Measurements from ENCODE around the gene VAV3. TPM values are rescaled to one million over a fixed set of nuclear protein-coding genes. Genes with fewer than 3 reads are reported as not detected.

VAV3 gene
- total and polyA plus RNA-seq, 10 of the 15 experiments (the other 5 are each of a cell fraction or from before 2014, with no cell fraction given) = 0.84 to 5.5 (median 3.4) TPM

GRCh38 chr1:107936498-107937481, 28.2 kb downstream of the VAV3 start:
- H3K9me3 ChIP-seq (replicated peaks; ENCODE audit: control insufficient read depth, insufficient read depth, low read length) = no peaks in the 10 kb centered on the region; the same call in 2 of the 3 replicates
- no peak for FAIRE-seq
- ChIA-PET POLR2A (no interaction called here), RAD21 (ENCODE audit: unreplicated experiment) (interaction anchor here (0.8 to 1.3 kb wide), 3 partner anchors 13 to 160 kb away, joined by 3 to 5 read pairs (median 5); no protein-coding TSS in a partner anchor), CTCF (interaction anchor here (1.7 kb wide), 1 partner anchor 154 kb away, joined by 8 read pairs; no protein-coding TSS in a partner anchor), SMC1A (ENCODE audit: uncharacterized antibody, unreplicated experiment) (interaction anchor here (0.8 to 1.7 kb wide), 8 partner anchors 13 to 189 kb away, joined by 3 to 7 read pairs (median 4); no protein-coding TSS in a partner anchor)
- no TSS peak for BruUV-seq (replicated peaks)
- 8% methylated on average over 10 of the region's 10 CpGs for WGBS (ENCODE audit: insufficient coverage, insufficient replicate concordance, low lambda C conversion rate, missing lambda C conversion rate)
- no peaks in the 10 kb centered on the region for H3K36me3 ChIP-seq (ENCODE audit: control insufficient read depth in 2 of 2, insufficient read depth in 2 of 2, low read length in 1 of 2)
- H3K4me1 ChIP-seq (ENCODE audit: control insufficient read depth, insufficient read depth, low read length) = peaks cover 35% of the 10 kb centered on the region
- ATAC-seq = peak; percentile 71
- no peak overlapping the region for H3K9ac ChIP-seq (ENCODE audit: control insufficient read depth, insufficient read depth, low read length)
- DNase-seq (ENCODE audit: low read depth, low spot score) = no peak
- H3K27me3 ChIP-seq (replicated peaks in 1 of 2; ENCODE audit: control insufficient read depth in 2 of 2, insufficient read depth in 2 of 2, low read length in 1 of 2) = no peaks in the 10 kb centered on the region
- H3K27ac ChIP-seq (ENCODE audit: control insufficient read depth, insufficient read depth) = peak overlapping the region; percentile 10; the same call in 1 of the 2 replicates
- in situ Hi-C loops (cut with MboI) = no loop called here
- H3K4me2 ChIP-seq (ENCODE audit: control insufficient read depth, insufficient read depth) = peak overlapping the region; percentile 87
- no peaks in the 10 kb centered on the region for H4K20me1 ChIP-seq (ENCODE audit: control insufficient read depth, insufficient read depth)
- intact Hi-C loops (cut with micrococcal nuclease; ENCODE audit: unreplicated experiment) = no loop called here
- 0 out of 2 replicates have a peak overlapping the region, but pooled peaks have one; percentile 5 for H2AFZ ChIP-seq (ENCODE audit: control insufficient read depth, low read depth, low read length)
- H3K4me3 ChIP-seq = no peak overlapping the region; the same call in 1 of the 2 replicates
- H3K79me2 ChIP-seq (ENCODE audit: control insufficient read depth, insufficient read depth, low read length) = no peaks in the 10 kb centered on the region; the same call in 1 of the 2 replicates
- TF ChIP-seq EED (IDR thresholded peaks at IDR 0.05; ENCODE audit: low read depth) = peak; percentile 82; the same call in 1 of the 2 replicates
- TF ChIP-seq EP300 (IDR thresholded peaks at IDR 0.05; ENCODE audit: borderline replicate concordance in 1 of 2, control insufficient read depth in 1 of 2, low read depth in 2 of 2, low read length in 2 of 2) = peak in 1 of 2 experiments; percentile 81; a peak in 2 of 4 replicates
- TF ChIP-seq MYB (IDR thresholded peaks at IDR 0.05; ENCODE audit: borderline replicate concordance, low read depth, low read length) = no peak
- 0 out of 2 replicates have a peak, but pooled peaks have one; percentile 18 for TF ChIP-seq CREB1 (IDR thresholded peaks at IDR 0.05; ENCODE audit: low read depth)
- peak; percentile 16 for TF ChIP-seq MEF2B (IDR thresholded peaks at IDR 0.05; ENCODE audit: partially characterized antibody, poor library complexity, severe bottlenecking)
- TF ChIP-seq ZBTB11 (CRISPR knock-in tag; IDR thresholded peaks at IDR 0.05) = no peak
- no peak for TF ChIP-seq ZNF622 (IDR thresholded peaks at IDR 0.05)
- peak; percentile 70; the same call in 1 of the 2 replicates for TF ChIP-seq DPF2 (IDR thresholded peaks at IDR 0.05)
- TF ChIP-seq IRF4 (IDR thresholded peaks at IDR 0.05; ENCODE audit: low read depth, low read length) = peak; percentile 54; the same call in 1 of the 2 replicates
- no peak for TF ChIP-seq CBX3 (IDR thresholded peaks at IDR 0.05; ENCODE audit: borderline replicate concordance, low read depth)
- no peak for TF ChIP-seq NR2C1 (IDR thresholded peaks at IDR 0.05)
- peak; percentile 77 for TF ChIP-seq IKZF2 (IDR thresholded peaks at IDR 0.05)
- TF ChIP-seq HDGF (IDR thresholded peaks at IDR 0.05) = no peak
- no peak for TF ChIP-seq CBX5 (IDR thresholded peaks at IDR 0.05; ENCODE audit: low read depth)
- 0 out of 4 replicates have a peak, but pooled peaks have one; percentile 25 to 46 for TF ChIP-seq ETV6 (conservative IDR thresholded peaks at IDR 0.05 in 1 of 2, IDR thresholded peaks at IDR 0.05 in 1 of 2; ENCODE audit: borderline replicate concordance in 1 of 2, low read depth in 1 of 2)
- TF ChIP-seq STAT1 (conservative IDR thresholded peaks at IDR 0.05) = no peak

Measured in GM12878 (cell line).